Ishikawa (cell line): Measurements from ENCODE around the gene CFAP77.

Experiments
- CEBPB ChIP-seq: IDR thresholded peaks from 2 replicates; pipeline ENCODE4 v1.6.1; 2012
- CREB1 ChIP-seq: IDR thresholded peaks from 2 replicates; pipeline ENCODE4 v1.6.1; 2012; ENCODE audit warnings: low read depth
- EGR1 ChIP-seq: IDR thresholded peaks from 2 replicates; pipeline ENCODE4 v1.6.1; 2012
- EP300 ChIP-seq: IDR thresholded peaks from 2 replicates; pipeline ENCODE4 v1.6.1; 2012; ENCODE audit warnings: borderline replicate concordance
- FOXM1 ChIP-seq: IDR thresholded peaks from 2 replicates; pipeline ENCODE4 v1.6.1; 2012; ENCODE audit warnings: low read depth, borderline replicate concordance
- MAX ChIP-seq: IDR thresholded peaks from 2 replicates; pipeline ENCODE4 v1.6.1; 2012
- NFIC ChIP-seq: IDR thresholded peaks from 2 replicates; pipeline ENCODE4 v1.6.1; 2012
- RAD21 ChIP-seq: IDR thresholded peaks from 2 replicates; pipeline ENCODE4 v1.6.1; 2012; ENCODE audit warnings: low read depth
- REST ChIP-seq: IDR thresholded peaks from 2 replicates; pipeline ENCODE4 v1.6.1; 2012; ENCODE audit warnings: low read depth, mild to moderate bottlenecking
- TAF1 ChIP-seq: IDR thresholded peaks from 2 replicates; pipeline ENCODE4 v1.6.1; 2012; ENCODE audit warnings: low read depth, mild to moderate bottlenecking
- TCF12 ChIP-seq: IDR thresholded peaks from 2 replicates; pipeline ENCODE4 v1.6.1; 2012; ENCODE audit warnings: low read depth
- TEAD4 ChIP-seq: IDR thresholded peaks from 2 replicates; pipeline ENCODE4 v1.6.1; 2012
- USF1 ChIP-seq: IDR thresholded peaks from 2 replicates; pipeline ENCODE4 v1.6.1; 2012
- YY1 ChIP-seq: IDR thresholded peaks from 2 replicates; pipeline ENCODE4 v1.6.1; 2012; ENCODE audit warnings: low read depth
- ZBTB7A ChIP-seq: IDR thresholded peaks from 2 replicates; pipeline ENCODE4 v1.6.1; 2012; ENCODE audit warnings: low read depth

CFAP77 gene

GRCh38 chr9:132487980-132488535, 78.0 kb downstream of the CFAP77 start:
- no peak for TF ChIP-seq CREB1
- no peak for TF ChIP-seq EP300
- TF ChIP-seq CEBPB, result no peak
- no peak for TF ChIP-seq MAX
- TF ChIP-seq NFIC, result no peak

- no peak for TF ChIP-seq REST
- TF ChIP-seq YY1, result no peak
- TF ChIP-seq RAD21, result no peak
- TF ChIP-seq USF1, result no peak
- no peak for TF ChIP-seq NFIC
- TF ChIP-seq ZBTB7A, result no peak
- no peak for TF ChIP-seq MAX
- no peak for TF ChIP-seq TCF12
- TF ChIP-seq EP300, result no peak
- TF ChIP-seq CREB1, result no peak
- TF ChIP-seq TEAD4, result no peak
- no peak for TF ChIP-seq TAF1
- no peak for TF ChIP-seq EGR1
- no peak for TF ChIP-seq FOXM1
- TF ChIP-seq CEBPB, result no peak
These were observed 78.6 kb downstream of the CFAP77 start for GRCh38 chr9:132488626-132489025.

- no peak for TF ChIP-seq RAD21
- no peak for TF ChIP-seq EGR1
- no peak for TF ChIP-seq MAX
- TF ChIP-seq REST, result no peak
- TF ChIP-seq EP300, result no peak
- no peak for TF ChIP-seq TAF1
- TF ChIP-seq CREB1, result no peak
These were observed 79.5 kb downstream of the CFAP77 start for GRCh38 chr9:132489536-132489935.

GRCh38 chr9:132494857-132495256, 84.8 kb downstream of the CFAP77 start:
- TF ChIP-seq EGR1 (no peak), CREB1 (no peak), MAX (no peak), ZBTB7A (no peak), NFIC (no peak), TEAD4 (no peak), TCF12 (no peak), FOXM1 (no peak), USF1 (no peak), CEBPB (no peak), TAF1 (no peak), REST (no peak), EP300 (no peak), YY1 (no peak), RAD21 (no peak)

GRCh38 chr9:132497731-132498130, 87.7 kb downstream of the CFAP77 start:
- TF ChIP-seq TAF1 (no peak), USF1 (no peak), TEAD4 (no peak), MAX (no peak), CEBPB (no peak), ZBTB7A (no peak), EGR1 (no peak), YY1 (no peak), EP300 (no peak), REST (no peak), FOXM1 (no peak)
